K562 (cell line): ENCODE data around the gene GMPR. TPM values are rescaled to one million over a fixed set of nuclear protein-coding genes. Genes with fewer than 3 reads are reported as not detected.

Source experiments
- C11orf30 ChIP-seq: fragments of 450-650 bp; IDR thresholded peaks from 2 replicates; pipeline ENCODE4 v1.6.1; 2016; ENCODE audit warnings: low read depth, mild to moderate bottlenecking
- GABPB2 ChIP-seq: fragments of 250-450 bp; sonication (Bioruptor Pico); conservative IDR thresholded peaks from 2 replicates; pipeline ENCODE4 v1.5.1; 2021; ENCODE audit warnings: mild to moderate bottlenecking
- ID3 ChIP-seq, 2 experiments: fragments of 250-450 bp in 1 of 2; fragments of 450-650 bp in 1 of 2; sonication (Bioruptor Pico) in 1 of 2; IDR thresholded peaks; 2 replicates each; pipeline versions ENCODE4 v1.6.1 to v1.8.0; 2016 to 2021; ENCODE audit warnings: mild to moderate bottlenecking in 2 of 2, moderate library complexity in 2 of 2, missing compliant biosample characterization in 1 of 2, missing genetic modification characterization in 1 of 2
- MLX ChIP-seq, 2 experiments: fragments of 450-650 bp in 1 of 2; sonication (generic) in 1 of 2; formaldehyde crosslinking; conservative IDR thresholded peaks; 2 replicates each; pipeline versions ENCODE4 v1.4.0 to v1.8.1; 2020 to 2022; ENCODE audit warnings: mild to moderate bottlenecking in 1 of 2, missing genetic modification reagents in 1 of 2
- NFYB ChIP-seq: IDR thresholded peaks from 2 replicates; pipeline ENCODE4 v1.6.1; 2011; ENCODE audit warnings: mild to moderate bottlenecking, moderate library complexity; ENCODE audit not compliant: insufficient read length; ENCODE audit errors: extremely low read depth
- NR2C2 ChIP-seq, 2 experiments: fragments of 200-800 bp in 1 of 2; sonication (Bioruptor generic) in 1 of 2; sonication (generic) in 1 of 2; formaldehyde crosslinking in 1 of 2; IDR thresholded peaks; 2 replicates each; pipeline versions ENCODE4 v1.6.1 to v1.8.0; 2016 to 2022; ENCODE audit warnings: mild to moderate bottlenecking in 1 of 2, missing compliant biosample characterization in 1 of 2, missing genetic modification characterization in 1 of 2, missing genetic modification reagents in 1 of 2
- NR4A1 ChIP-seq, 2 experiments: fragments of 250-450 bp in 1 of 2; fragments of 450-650 bp in 1 of 2; sonication (Bioruptor Pico) in 1 of 2; IDR thresholded peaks; 2 replicates each; pipeline versions ENCODE4 v1.4.0 to v1.6.1; 2016 to 2020; ENCODE audit warnings: mild to moderate bottlenecking in 2 of 2, missing compliant biosample characterization in 1 of 2, missing genetic modification characterization in 1 of 2, moderate library complexity in 1 of 2
- OTX1 ChIP-seq: fragments of 450-650 bp; formaldehyde crosslinking; IDR thresholded peaks from 2 replicates; pipeline ENCODE4 v1.4.0; 2022; ENCODE audit warnings: mild to moderate bottlenecking
- POLR3G ChIP-seq: IDR thresholded peaks from 2 replicates; pipeline ENCODE4 v1.6.1; 2011; ENCODE audit not compliant: insufficient read length, insufficient replicate concordance; ENCODE audit errors: extremely low read depth
- RFX7 ChIP-seq: fragments of 250-450 bp; sonication (Bioruptor Pico); IDR thresholded peaks from 2 replicates; pipeline ENCODE4 v1.5.1; 2021; ENCODE audit warnings: mild to moderate bottlenecking
- ZBTB5 ChIP-seq: fragments of 450-650 bp; IDR thresholded peaks from 2 replicates; pipeline ENCODE4 v1.6.1; 2017; ENCODE audit warnings: antibody characterized with exemption
- ZC3H4 ChIP-seq: sonication (generic); formaldehyde crosslinking; IDR thresholded peaks from 2 replicates; pipeline ENCODE4 v1.9.0; 2021; ENCODE audit warnings: missing genetic modification reagents, borderline replicate concordance
- ZNF551 ChIP-seq: fragments of 250-450 bp; sonication (Bioruptor Pico); IDR thresholded peaks from 2 replicates; pipeline ENCODE4 v1.5.0; 2021; ENCODE audit warnings: mild to moderate bottlenecking, moderate library complexity
- ZNF699 ChIP-seq: fragments of 250-450 bp; sonication (Bioruptor Pico); IDR thresholded peaks from 2 replicates; pipeline ENCODE4 v1.8.0; 2021; ENCODE audit warnings: mild to moderate bottlenecking, moderate library complexity; ENCODE audit not compliant: insufficient replicate concordance
- ZNF766 ChIP-seq: fragments of 200-800 bp; sonication (Bioruptor generic); conservative IDR thresholded peaks from 2 replicates; pipeline ENCODE4 v1.6.1; 2016; ENCODE audit warnings: missing genetic modification characterization, missing compliant biosample characterization
- polyA plus RNA-seq, 8 experiments: library from polyadenylated mRNA; depleted of rRNA in 4 of 8; stranded (reverse) in 5 of 8; unstranded in 3 of 8; fragments of >200 nt; fragmentation: Nextera tagmentation in 2 of 8; fragmentation: Illumina TruSeq in 1 of 8; extraction: Ambion mirVana in 2 of 8; extraction: Trizol in 1 of 8; gene quantifications; 2 replicates each; pipeline versions ENCODE4 v1.2.1 to v1.2.3, GENCODE V29; 2011 to 2014; ENCODE audit warnings: inconsistent platforms in 1 of 8, missing spikeins in 1 of 8
- total RNA-seq, 7 experiments: library from RNA; depleted of rRNA in 6 of 7; stranded (reverse); fragments of >200 nt in 6 of 7; fragmentation: Illumina TruSeq in 2 of 7; extraction: Trizol in 2 of 7; gene quantifications; 2 replicates each; pipeline versions ENCODE4 v1.2.1 to v1.2.3, GENCODE V29; 2011 to 2021; ENCODE audit warnings: low replicate concordance in 1 of 7
- TF ChIP-seq, protein P1 (sequence below), 2 experiments: IDR thresholded peaks in 1 of 2; conservative IDR thresholded peaks in 1 of 2; 2 replicates each; pipeline ENCODE4 v1.6.1; 2016; ENCODE audit warnings: low read depth in 2 of 2, mild to moderate bottlenecking in 1 of 2, missing compliant biosample characterization in 1 of 2, missing genetic modification characterization in 1 of 2, moderate library complexity in 1 of 2
- TF ChIP-seq, protein P2 (sequence below): fragments of 250-450 bp; sonication (Bioruptor Pico); IDR thresholded peaks from 2 replicates; pipeline ENCODE4 v1.8.0; 2021; ENCODE audit warnings: borderline replicate concordance, mild to moderate bottlenecking, moderate library complexity; ENCODE audit not compliant: poor library complexity, severe bottlenecking

GMPR gene
- total and polyA plus RNA-seq, 9 of the 15 experiments (the other 6 are each of a cell fraction or from before 2014, with no cell fraction given): 34.6 to 83.7 (median 49.8) TPM

GRCh38 chr6:16270178-16270794, 31.9 kb downstream of the GMPR start (continued):
- TF ChIP-seq ID3 (CRISPR knock-in tag; IDR thresholded peaks at IDR 0.05) (no peak), ID3 (tag; IDR thresholded peaks at IDR 0.05) (peak; percentile 95), GABPB2 (CRISPR knock-in tag) (no peak), ZNF699 (CRISPR knock-in tag) (no peak), ZNF766 (peak; percentile 91), MLX (CRISPR knock-in tag; conservative IDR thresholded peaks at IDR 0.05) (no peak), POLR3G (no peak), OTX1 (CRISPR knock-in tag) (peak; percentile 72), ZC3H4 (no peak), C11orf30 (no peak), ZBTB5 (no peak), NR4A1 (CRISPR knock-in tag; IDR thresholded peaks at IDR 0.05) (peak; percentile 65; the same call in 1 of the 2 replicates), NR4A1 (tag; IDR thresholded peaks at IDR 0.05) (peak; percentile 93), NFYB (no peak), RFX7 (CRISPR knock-in tag) (no peak), ZNF551 (no peak), NR2C2 (CRISPR knock-in tag; IDR thresholded peaks at IDR 0.05) (no peak), NR2C2 (tag; IDR thresholded peaks at IDR 0.05) (peak; percentile 88)
- TF ChIP-seq, protein P1, sequence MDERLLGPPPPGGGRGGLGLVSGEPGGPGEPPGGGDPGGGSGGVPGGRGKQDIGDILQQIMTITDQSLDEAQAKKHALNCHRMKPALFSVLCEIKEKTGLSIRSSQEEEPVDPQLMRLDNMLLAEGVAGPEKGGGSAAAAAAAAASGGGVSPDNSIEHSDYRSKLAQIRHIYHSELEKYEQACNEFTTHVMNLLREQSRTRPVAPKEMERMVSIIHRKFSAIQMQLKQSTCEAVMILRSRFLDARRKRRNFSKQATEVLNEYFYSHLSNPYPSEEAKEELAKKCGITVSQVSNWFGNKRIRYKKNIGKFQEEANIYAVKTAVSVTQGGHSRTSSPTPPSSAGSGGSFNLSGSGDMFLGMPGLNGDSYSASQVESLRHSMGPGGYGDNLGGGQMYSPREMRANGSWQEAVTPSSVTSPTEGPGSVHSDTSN (CRISPR knock-in tag; IDR thresholded peaks at IDR 0.05; ENCODE audit: low read depth): no peak
- TF ChIP-seq, protein P1 (tag; conservative IDR thresholded peaks at IDR 0.05; ENCODE audit: low read depth): peak; percentile 82
- TF ChIP-seq, protein P2, sequence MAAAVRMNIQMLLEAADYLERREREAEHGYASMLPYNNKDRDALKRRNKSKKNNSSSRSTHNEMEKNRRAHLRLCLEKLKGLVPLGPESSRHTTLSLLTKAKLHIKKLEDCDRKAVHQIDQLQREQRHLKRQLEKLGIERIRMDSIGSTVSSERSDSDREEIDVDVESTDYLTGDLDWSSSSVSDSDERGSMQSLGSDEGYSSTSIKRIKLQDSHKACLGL (CRISPR knock-in tag): peak; percentile 42
